H1 (cell line): ENCODE measurements around the gene RPS6KA2. TPM values are rescaled to one million over a fixed set of nuclear protein-coding genes. Genes with fewer than 3 reads are reported as not detected.

Source experiments
- BACH1 ChIP-seq: IDR thresholded peaks from 2 replicates; pipeline ENCODE4 v1.6.1; 2012; ENCODE audit warnings: low read length, improper control_type of control experiment
- BRCA1 ChIP-seq: IDR thresholded peaks from 2 replicates; pipeline ENCODE4 v1.6.1; 2012; ENCODE audit warnings: low read depth, low read length, improper control_type of control experiment
- HDAC2 ChIP-seq, 2 experiments: fragments of 300-600 bp in 1 of 2; sonication (generic) in 1 of 2; IDR thresholded peaks; 2 replicates each; pipeline ENCODE4 v1.6.1; 2011 to 2012; ENCODE audit warnings: low read depth in 2 of 2, low read length in 2 of 2, mild to moderate bottlenecking in 2 of 2, moderate library complexity in 2 of 2, borderline replicate concordance in 1 of 2, inconsistent platforms in 1 of 2
- MAX ChIP-seq: IDR thresholded peaks from 2 replicates; pipeline ENCODE4 v1.6.1; 2012; ENCODE audit warnings: inconsistent platforms
- NRF1 ChIP-seq: IDR thresholded peaks from 2 replicates; pipeline ENCODE4 v1.6.1; 2011; ENCODE audit warnings: mild to moderate bottlenecking, low read depth, low read length, improper control_type of control experiment
- RNF2 ChIP-seq: fragments of 200-900, 300-1000 bp; sonication (generic); IDR thresholded peaks from 2 replicates; pipeline ENCODE4 v1.7.1; 2016; ENCODE audit warnings: borderline replicate concordance, low read depth, mild to moderate bottlenecking, antibody characterized with exemption, low read length; ENCODE audit not compliant: poor library complexity, severe bottlenecking; ENCODE audit errors: missing control alignments
- SIX5 ChIP-seq: IDR thresholded peaks from 2 replicates; pipeline ENCODE4 v1.6.1; 2011; ENCODE audit warnings: mild to moderate bottlenecking, low read depth, low read length
- SUZ12 ChIP-seq: fragments of 200-600 bp; sonication (generic); IDR thresholded peaks from 2 replicates; pipeline ENCODE4 v1.6.1; 2012; ENCODE audit warnings: mild to moderate bottlenecking, inconsistent platforms, low read length, moderate library complexity, mixed read lengths
- TAF7 ChIP-seq: optimal IDR thresholded peaks from 2 replicates; pipeline ENCODE3; 2011; ENCODE audit warnings: low read depth, mild to moderate bottlenecking, inconsistent platforms, low read length, moderate library complexity, borderline replicate concordance
- polyA plus RNA-seq, 7 experiments: library from polyadenylated mRNA; depleted of rRNA in 3 of 7; stranded (reverse) in 5 of 7; unstranded in 2 of 7; fragments of >200 nt in 5 of 7; fragments of 200-250 nt in 2 of 7; gene quantifications; 1 replicate in 5 of 7; 2 replicates in 1 of 7; 4 replicates in 1 of 7; pipeline versions ENCODE4 v1.2.1 to v1.2.3, GENCODE V29; 2011 to 2013; ENCODE audit warnings: missing spikeins in 2 of 7, mixed read lengths in 2 of 7
- total RNA-seq: library from RNA; stranded (reverse); fragmentation: NEBNext Ultra II Directional; extraction: Animal tissue kit (Norgen Biotek cat#: 25700); gene quantifications from 2 replicates; pipeline ENCODE4 v1.2.1, GENCODE V29; 2021
- TF ChIP-seq, protein P1 (sequence below): fragments of 300-600 bp; sonication (generic); IDR thresholded peaks from 2 replicates; pipeline ENCODE4 v1.7.1; 2012; ENCODE audit warnings: low read length, moderate library complexity, mild to moderate bottlenecking, inconsistent platforms; ENCODE audit not compliant: insufficient replicate concordance

Gene RPS6KA2
- total and polyA plus RNA-seq, 2 of the 8 experiments (the other 6 are each of a cell fraction or from before 2014, with no cell fraction given) = 8.8 to 25.7 TPM

DNA sequence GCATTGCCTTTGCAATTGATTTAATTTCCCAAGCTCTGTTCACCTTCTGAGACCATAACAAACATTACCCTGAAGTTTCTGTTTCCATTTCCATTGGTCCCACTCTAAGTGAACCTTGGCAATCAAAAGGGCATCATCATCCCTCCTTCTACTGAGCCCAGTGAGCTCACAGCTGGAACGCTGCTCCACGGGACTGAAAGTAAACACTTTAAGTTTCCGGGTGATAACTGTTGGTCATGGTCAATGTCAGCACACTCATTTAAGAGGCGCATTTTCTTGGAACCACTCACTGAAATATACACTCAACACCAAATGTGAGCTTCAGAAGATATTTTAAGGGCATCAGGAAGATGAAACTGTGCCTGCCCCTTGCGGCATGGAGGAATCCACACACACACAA, 37.1 kb upstream of the RPS6KA2 start (continued):
- TF ChIP-seq, protein P1, sequence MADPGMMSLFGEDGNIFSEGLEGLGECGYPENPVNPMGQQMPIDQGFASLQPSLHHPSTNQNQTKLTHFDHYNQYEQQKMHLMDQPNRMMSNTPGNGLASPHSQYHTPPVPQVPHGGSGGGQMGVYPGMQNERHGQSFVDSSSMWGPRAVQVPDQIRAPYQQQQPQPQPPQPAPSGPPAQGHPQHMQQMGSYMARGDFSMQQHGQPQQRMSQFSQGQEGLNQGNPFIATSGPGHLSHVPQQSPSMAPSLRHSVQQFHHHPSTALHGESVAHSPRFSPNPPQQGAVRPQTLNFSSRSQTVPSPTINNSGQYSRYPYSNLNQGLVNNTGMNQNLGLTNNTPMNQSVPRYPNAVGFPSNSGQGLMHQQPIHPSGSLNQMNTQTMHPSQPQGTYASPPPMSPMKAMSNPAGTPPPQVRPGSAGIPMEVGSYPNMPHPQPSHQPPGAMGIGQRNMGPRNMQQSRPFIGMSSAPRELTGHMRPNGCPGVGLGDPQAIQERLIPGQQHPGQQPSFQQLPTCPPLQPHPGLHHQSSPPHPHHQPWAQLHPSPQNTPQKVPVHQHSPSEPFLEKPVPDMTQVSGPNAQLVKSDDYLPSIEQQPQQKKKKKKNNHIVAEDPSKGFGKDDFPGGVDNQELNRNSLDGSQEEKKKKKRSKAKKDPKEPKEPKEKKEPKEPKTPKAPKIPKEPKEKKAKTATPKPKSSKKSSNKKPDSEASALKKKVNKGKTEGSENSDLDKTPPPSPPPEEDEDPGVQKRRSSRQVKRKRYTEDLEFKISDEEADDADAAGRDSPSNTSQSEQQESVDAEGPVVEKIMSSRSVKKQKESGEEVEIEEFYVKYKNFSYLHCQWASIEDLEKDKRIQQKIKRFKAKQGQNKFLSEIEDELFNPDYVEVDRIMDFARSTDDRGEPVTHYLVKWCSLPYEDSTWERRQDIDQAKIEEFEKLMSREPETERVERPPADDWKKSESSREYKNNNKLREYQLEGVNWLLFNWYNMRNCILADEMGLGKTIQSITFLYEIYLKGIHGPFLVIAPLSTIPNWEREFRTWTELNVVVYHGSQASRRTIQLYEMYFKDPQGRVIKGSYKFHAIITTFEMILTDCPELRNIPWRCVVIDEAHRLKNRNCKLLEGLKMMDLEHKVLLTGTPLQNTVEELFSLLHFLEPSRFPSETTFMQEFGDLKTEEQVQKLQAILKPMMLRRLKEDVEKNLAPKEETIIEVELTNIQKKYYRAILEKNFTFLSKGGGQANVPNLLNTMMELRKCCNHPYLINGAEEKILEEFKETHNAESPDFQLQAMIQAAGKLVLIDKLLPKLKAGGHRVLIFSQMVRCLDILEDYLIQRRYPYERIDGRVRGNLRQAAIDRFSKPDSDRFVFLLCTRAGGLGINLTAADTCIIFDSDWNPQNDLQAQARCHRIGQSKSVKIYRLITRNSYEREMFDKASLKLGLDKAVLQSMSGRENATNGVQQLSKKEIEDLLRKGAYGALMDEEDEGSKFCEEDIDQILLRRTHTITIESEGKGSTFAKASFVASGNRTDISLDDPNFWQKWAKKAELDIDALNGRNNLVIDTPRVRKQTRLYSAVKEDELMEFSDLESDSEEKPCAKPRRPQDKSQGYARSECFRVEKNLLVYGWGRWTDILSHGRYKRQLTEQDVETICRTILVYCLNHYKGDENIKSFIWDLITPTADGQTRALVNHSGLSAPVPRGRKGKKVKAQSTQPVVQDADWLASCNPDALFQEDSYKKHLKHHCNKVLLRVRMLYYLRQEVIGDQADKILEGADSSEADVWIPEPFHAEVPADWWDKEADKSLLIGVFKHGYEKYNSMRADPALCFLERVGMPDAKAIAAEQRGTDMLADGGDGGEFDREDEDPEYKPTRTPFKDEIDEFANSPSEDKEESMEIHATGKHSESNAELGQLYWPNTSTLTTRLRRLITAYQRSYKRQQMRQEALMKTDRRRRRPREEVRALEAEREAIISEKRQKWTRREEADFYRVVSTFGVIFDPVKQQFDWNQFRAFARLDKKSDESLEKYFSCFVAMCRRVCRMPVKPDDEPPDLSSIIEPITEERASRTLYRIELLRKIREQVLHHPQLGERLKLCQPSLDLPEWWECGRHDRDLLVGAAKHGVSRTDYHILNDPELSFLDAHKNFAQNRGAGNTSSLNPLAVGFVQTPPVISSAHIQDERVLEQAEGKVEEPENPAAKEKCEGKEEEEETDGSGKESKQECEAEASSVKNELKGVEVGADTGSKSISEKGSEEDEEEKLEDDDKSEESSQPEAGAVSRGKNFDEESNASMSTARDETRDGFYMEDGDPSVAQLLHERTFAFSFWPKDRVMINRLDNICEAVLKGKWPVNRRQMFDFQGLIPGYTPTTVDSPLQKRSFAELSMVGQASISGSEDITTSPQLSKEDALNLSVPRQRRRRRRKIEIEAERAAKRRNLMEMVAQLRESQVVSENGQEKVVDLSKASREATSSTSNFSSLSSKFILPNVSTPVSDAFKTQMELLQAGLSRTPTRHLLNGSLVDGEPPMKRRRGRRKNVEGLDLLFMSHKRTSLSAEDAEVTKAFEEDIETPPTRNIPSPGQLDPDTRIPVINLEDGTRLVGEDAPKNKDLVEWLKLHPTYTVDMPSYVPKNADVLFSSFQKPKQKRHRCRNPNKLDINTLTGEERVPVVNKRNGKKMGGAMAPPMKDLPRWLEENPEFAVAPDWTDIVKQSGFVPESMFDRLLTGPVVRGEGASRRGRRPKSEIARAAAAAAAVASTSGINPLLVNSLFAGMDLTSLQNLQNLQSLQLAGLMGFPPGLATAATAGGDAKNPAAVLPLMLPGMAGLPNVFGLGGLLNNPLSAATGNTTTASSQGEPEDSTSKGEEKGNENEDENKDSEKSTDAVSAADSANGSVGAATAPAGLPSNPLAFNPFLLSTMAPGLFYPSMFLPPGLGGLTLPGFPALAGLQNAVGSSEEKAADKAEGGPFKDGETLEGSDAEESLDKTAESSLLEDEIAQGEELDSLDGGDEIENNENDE = no peak
- no peak for TF ChIP-seq SIX5
- no peak for TF ChIP-seq TAF7
- TF ChIP-seq HDAC2 (IDR thresholded peaks at IDR 0.05; ENCODE audit: borderline replicate concordance in 1 of 2, low read depth in 2 of 2, low read length in 2 of 2) = no peak
- TF ChIP-seq MAX = no peak
- no peak for TF ChIP-seq BRCA1
- no peak for TF ChIP-seq NRF1
- no peak for TF ChIP-seq BACH1
- no peak for TF ChIP-seq RNF2
- no peak for TF ChIP-seq SUZ12
